Stimulated activated CD8-positive, alpha-beta memory T cell treated with anti-CD3 and anti-CD28 coated beads, Interleukin-7, amount 100 ng/mL, for 48 hours (primary cell): ENCODE data around the gene UTS2.
A peak's percentile ranks its signal among the peaks of the same experiment; 100 is the strongest.

Experiments
- DNase-seq, 2 donors: peaks; one replicate each; pipeline ENCODE4 v3.0.0-alpha.2; 2020; ENCODE audit warnings: low read depth in 1 of 2; ENCODE audit errors: extremely low read depth in 1 of 2

The UTS2 gene

DNA sequence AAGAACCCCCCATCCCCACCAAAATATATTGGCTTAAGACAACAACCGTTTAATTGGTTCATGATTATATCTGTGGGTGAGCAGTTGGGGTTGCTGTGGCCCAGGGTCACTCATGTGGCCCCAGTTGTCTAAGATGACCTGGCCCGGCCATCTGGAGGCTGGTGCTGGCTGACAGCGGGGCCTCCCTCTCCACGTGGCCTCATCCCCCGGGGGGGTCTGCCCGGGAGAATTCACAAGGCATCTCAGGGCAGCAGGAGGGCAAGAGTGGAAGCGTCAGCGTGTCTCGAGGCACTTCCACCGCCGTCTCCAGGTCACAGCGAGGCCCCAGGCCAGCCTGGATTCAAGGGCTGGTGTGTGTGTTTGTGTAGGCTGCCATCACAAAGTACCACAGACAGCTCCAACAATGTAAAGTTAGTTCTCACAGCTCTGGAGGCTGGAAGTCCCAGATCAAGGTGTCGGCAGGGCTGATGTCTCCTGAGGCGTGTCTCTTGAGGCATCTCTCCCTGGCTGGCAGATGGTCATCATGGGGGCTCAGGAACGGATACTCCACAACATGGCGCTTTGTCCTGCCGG lies 11.0 kb upstream of the UTS2 start:
- no peak for DNase-seq

DNA sequence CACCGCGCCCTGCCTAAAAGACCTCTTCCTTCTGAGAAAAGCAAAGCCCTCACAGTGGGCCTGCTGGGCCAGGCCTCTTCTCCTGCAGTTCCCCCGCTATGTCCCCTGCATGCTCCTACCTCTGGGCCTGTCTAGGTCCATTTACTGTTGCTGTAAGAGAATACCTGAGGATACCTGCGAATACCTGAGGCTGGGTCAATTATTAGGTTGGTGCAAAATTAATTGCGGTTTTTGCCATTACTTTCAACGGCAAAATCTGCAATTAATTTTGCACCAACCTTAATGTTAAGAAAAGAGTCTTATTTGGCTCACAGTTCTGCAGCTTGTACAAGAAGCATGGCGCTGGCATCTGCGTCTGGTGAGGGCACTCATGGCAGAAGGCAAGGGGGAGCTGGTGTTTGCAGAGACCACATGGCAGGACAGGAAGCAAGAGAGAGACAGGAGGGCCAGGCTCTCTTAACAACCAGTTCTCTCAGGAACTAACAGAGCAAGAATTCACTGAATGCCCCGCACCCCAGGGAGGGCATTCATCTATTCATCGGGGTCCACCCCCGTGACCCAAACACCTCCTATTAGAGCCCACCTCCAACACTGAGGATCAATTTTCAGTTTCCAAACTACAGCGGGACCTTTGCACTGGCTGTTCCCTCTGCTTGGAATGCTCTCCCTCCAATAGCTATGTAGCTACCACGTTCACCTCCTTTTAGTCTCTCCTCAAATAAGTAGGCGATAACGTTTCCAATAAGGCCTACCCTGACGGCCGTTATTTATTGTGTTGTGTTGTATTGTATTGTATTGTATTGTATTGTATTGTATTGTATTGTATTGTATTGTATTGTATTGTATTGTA lies 9.6 kb upstream of the UTS2 start:
- DNase-seq = no peak

DNA sequence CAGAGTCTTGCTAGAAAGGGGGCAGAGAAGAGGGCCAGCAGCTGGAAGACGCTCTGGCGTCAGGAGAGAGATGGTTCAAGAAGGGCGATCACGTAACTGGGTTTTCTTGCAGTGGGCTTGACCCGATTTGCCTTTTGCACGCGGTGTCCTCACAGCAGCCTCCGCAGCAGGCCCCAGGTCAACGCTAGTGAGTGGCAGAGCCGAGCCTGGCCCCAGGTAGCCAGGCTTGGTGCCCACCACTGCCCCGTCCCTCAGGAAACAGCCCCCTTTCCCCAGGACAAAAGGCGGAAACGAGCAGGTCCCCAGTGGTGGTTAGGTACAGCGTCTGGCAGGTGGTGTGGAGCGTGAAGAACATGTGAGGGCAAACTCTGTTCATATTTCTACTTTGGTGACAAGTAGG lies 8.6 kb upstream of the UTS2 start:
- no peak for DNase-seq

DNA sequence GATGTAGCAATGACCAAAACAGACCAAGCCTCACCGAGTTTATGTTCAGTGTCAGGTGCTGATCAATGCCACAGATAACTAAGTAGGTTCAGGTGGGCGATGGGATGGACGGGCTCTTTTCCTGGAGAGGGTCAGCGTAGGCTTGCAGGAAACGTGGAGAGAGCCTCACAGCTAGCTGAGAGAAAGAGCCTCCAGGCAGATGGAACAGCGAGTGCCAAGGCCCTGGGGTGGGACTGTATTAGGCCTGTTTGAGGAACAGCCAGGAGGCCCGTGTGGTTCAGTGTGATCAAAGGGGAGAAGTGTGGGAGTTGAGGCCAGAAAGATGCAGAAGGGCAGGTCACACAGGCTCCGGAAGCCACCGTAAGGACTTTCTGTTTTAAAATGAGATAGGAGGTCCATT lies 7.3 kb upstream of the UTS2 start:
- DNase-seq = no peak

DNA sequence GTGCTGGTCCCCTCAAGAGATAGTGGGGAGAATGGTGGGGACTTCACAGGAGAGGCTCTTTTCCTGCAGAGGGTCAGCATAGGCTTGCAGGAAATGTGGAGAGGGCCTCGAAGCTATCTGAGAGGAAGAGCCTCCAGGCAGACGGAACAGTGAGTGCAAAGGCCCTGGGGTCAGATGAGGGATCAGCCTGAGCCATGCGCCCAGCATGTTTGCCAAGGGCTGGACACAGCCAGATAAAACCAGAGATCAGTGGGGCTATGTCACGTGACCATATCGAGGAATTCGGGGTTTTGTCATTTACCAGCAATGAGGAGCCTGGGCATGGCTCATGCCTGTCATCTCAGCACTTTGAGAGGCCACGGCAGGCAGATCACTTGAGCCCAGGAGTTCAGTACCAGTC lies 6.5 kb upstream of the UTS2 start:
- DNase-seq = no peak

DNA sequence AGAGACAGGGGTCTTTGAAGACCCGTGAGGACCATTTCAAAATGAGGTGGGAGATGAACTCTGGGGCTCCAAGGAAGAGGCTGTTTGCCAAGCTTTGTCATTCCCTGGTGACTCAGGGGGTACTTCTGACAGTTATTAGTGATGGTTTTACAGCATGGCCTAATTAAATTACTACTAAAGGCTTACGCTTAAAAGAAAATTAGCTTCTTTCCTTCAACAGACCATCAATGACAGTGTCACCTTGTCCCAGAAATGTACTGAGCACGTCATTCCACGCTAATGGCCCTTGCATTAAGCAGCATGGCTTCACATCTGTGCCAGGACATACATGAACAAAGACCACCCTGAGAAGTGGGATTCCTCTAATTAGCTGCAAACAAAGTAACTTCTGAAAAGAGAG lies 5.1 kb upstream of the UTS2 start:
- no peak for DNase-seq

DNA sequence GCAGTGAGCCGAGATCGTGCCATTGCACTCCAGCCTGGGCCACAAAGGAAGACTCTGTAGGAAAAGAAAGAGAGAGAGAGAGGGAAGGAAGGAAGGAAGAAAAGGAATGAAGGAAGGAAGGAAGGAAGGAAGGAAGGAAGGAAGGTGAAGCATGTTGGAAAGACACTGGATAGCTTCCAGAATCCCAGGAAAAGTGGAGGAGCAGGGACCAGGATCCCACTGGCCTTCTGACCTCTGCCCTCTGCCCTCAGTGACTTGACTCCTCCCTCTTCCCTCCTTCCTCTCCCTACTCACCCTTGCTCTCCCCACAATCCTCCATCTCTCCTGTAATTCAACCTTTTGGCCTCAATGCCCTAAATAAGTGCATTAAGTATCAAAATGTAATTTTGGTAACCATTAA lies 4.1 kb upstream of the UTS2 start:
- DNase-seq = no peak

DNA sequence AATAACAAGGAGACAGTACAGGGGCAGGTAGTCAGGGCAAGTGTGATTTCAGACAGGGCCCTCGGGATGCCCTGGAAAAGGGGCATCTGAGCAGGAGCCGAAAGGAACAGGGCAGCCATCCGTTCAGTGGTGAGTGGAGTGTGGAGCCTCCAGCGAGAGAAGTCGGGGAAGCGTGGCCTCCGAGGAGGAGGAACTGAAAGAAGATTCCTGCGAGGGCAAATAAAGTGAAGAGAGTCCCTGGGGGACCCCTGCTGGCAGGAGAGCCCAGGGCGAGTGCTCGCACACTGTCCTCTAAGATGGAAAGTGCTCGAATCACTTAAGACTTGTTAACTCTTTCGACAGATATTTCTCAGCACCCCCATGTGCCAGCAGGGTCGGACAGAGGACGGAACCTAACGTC lies 3.5 kb upstream of the UTS2 start:
- no peak for DNase-seq

DNA sequence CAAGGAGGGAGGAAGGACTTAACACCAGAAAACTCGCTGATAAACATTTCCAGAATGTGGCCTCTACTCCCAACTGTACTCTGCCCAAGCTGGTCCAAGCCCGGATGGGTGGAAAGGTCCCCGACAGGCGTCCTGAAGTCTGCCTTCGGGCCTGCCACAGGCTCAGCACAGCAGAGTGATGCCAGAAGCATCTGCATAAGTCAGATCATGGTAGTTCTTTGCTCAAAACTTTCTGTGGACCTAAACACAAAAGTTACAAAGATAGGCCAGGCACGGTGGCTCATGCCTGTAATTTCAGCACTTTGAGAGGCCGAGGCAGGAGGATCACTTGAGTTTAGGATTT lies 790 bp upstream of the UTS2 start:
- DNase-seq = no peak

DNA sequence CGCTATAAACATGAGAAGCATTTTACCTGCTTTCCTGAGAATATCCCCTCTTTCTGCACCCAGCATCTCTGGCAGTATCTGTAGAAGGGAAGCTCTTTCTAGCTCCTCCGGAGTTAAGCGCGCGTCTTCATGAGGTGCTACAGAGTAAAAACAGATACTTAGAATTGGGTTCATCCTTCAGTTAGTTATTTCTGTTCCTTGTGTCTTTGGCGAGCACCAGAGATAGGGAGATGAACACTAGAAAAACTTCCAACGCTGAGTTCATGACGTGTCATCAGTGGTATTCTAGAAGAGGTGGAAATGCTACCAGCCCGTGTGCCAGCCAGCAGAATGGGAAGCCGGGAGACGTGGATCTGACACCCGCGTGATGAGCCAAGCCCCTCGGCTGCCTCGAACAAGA lies 2.1 kb downstream of the UTS2 start:
- no peak for DNase-seq

DNA sequence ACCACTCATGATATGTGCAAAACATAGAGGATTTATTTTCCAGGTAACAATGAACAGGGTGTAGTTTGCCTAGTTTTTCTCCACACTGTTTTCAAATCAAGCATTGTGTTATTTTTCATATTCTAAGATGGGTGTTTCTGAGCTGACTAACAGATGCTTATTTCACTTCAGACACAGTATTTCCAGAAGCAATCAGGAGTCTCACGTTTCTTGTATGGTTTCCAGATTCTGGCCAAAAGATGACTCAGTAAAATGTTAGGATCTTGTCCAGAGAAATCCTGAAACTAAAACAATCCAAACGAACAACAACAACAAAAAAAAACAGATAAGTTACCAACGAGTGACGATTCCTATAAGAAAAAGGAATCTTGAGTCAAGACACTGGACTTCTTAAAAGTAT lies 5.3 kb downstream of the UTS2 start:
- DNase-seq = no peak

DNA sequence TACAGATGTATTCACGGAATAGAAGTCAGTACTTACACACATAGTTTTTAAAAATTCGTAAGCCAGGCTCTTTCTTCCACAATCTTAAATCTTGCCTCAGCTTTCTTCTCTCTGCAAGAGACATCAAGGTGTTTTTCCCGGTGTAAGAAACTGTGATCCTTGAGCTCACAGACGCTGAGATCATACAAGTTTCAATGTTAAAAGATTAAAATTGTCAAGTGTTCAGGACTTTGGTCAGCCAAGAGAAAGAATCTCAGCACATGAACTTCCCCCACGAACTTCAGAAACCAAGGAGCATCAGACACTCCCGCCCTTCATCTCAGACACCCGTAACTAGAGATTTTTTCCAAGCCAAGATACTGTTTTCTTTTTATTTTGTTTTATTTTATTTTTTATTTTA lies 6.2 kb downstream of the UTS2 start:
- DNase-seq = no peak

DNA sequence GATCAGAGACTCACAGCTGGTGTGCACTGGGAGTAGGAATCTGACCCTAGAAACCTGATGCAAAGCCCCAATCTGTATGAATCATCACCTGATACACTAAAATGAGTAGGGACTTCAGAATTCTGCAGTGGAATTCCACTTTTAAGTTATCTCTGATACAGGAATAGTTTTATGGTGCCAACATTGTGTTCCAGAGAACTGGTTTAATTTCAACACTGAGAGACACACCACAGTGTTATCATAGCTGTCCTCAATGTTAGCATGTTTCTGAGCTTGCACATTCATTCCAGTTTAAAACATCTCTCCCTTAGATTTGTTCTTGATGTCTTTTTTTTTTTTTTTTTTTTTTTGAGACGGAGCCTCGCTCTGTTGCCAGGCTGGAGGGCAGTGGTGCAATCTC lies 7.1 kb downstream of the UTS2 start:
- DNase-seq = no peak

DNA sequence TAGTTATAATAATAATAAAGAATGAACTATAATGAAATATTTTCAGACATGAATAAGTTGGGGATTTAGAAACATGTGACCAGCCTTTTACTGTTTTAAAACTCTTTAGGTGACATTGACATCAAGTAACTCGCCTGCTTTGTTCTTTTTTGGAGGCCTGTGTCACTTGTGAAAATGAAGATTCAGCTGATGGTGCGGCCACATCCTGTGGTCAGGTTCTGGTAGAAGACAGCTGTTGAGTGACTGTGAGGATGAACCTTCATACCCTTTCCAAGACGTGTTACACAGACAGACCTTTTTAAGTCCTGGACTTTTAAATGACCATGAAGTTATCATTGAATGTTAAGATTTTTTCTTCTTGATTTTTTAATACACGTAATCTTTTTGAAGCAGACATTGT lies 10.3 kb downstream of the UTS2 start:
- no peak for DNase-seq

DNA sequence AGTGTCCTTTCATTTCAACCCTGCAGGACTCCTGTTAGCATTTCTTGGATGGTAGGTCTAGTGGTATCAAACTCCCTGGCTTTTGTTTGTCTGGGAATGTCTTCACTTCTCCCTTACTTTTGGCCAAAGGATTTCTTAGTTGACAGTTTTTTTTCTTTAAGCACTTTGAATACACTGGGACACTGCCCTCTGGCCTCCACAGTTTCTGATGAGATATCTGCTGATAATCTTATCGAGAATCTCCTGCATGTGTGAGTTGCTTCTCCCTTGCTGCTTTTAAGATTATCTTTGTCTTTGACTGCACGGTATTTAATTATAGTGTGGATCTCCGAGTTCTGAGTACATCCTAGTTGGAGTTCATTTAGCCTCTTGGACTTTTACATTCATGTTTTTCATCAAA lies 13.3 kb downstream of the UTS2 start:
- DNase-seq = no peak

DNA sequence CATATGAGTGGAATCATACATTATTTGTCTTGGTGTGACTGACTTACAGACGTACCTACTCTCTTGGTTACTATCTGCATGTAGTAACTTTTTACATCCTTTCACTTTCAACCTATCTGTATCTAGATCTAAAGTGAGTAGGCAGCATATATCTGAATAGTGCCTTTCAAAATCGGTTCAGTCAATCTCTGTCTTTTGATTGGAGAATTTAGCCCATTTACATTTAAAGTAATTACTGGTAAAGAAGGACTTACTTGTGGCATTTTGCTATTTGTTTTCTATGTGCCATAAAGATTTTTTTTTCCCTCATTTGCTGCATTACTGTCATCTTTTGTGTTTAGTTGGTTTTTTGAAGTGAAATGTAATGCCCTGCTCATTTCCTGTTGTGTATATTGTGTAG lies 14.2 kb downstream of the UTS2 start:
- DNase-seq = no peak

DNA sequence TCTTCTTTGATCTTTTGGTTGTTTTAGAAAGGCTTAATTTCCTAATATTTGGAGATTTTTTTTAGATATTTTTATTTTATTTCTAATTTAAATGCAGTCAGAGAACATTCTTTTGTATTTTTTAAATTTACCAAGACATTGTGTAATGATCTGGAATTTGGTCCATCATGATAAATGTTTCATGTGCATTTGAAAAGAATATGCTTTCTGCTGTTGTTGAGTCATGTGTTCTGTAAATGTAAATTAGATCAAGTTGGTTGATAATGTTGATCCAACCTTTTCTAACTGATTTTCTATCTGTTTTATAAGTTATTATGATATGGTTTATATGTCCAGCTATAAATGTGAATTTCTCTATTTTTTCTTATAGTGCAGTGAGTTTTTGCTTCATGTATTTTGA lies 19.8 kb downstream of the UTS2 start:
- no peak for DNase-seq

DNA sequence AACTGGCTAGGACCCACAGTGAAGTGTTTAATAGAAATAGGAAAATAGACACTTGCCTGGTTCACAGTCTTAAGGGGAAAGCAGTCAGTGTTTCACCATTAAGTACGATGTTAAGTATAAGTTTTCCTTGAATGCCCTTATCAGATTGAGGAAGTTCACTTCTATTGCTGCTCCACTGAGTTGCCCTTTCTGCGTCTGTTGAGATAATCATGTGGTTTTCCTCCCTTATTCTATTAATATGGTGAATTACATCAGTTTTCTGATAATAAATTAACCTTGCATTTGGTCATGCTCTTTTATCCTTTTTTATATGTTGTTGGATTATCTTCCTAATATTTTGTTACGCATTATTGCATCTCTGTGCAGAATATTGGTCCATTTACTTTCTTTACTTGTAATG lies 21.4 kb downstream of the UTS2 start:
- no peak for DNase-seq

DNA sequence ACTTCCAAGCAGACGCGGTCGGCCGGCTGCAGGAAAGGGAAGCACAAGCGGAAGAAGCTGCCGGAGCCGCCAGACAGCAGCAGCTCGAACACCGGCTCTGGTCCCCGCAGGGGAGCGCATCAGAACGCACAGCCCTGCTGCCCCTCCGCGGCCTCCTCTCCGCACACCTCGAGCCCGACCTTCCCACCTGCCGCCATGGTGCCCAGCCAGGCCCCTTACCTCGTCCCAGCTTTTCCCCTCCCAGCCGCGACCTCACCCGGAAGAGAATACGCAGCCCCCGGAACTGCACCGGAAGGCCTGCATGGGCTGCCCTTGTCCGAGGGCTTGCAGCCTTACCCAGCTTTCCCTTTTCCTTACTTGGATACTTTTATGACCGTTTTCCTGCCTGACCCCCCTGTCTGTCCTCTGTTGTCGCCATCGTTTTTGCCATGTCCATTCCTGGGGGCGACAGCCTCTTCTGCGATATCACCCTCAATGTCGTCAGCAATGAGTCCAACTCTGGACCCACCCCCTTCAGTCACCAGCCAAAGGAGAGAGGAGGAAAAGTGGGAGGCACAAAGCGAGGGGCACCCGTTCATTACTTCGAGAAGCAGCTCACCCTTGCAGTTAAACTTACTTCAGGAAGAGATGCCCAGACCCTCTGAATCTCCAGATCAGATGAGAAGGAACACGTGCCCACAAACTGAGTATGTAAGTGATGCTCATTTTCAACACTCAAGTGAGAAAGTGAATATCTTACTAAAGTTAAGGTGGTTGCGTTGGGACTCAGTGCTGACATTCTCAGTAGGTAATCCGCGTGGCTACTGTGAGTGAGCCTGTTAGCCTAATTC lies 25.5 kb downstream of the UTS2 start:
- DNase-seq = peak; percentile 7 to 11

DNA sequence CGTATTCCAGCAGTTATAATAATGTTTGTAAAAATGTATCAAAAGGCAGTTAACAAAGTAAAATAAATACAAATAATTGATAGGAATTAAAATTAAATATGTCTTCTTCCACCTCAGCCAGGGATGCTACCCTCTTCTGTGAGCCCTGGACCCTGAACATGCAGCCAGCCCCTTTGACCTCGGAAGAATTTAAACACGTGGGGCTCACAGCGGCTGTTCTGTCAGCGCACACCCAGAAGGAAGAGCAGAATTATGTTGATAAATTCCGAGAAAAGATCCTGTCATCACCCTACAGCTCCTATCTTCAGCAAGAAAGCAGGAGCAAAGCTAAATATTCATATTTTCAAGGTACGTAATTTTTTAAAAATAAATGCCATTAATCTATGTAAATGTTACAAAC lies 26.5 kb downstream of the UTS2 start:
- no peak for DNase-seq

DNA sequence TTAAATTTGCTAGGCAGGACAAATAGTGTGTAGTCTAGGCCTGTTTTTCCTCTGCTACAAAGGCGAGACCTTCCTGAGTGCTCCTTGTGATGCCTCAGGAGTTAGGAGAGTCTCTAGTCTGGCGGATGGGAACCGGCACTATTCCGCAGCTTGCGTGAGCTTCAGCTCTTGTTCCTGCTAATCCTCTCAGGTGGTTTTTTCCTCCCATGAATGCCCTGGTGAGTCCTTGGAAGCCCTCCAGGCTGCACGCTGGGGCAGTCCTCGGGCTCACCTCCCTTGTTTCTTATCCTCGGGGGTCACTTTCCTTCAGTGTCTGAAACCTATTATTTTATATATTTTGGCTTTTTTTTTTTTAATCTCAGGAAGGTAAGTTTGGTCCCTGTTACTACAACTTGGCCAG lies 28.2 kb downstream of the UTS2 start:
- DNase-seq = no peak

DNA sequence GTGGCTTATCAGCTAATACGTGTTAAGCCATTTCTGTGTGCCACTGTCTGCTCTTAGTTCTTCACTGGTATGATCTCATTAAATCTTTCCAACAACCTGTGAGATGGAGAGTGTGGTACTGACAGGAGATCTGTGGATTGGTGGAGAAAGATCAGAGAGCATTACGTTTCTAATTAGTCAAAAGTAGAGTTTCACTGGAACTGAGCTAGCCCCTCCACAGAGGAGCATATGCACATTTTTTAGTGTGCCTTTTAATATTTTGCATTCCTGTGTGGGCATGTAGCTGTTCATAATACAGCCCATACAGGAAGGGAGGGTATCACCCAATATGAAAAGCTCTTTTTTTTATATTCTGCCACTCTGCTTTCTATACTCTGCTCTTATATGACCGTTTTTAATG lies 31.6 kb downstream of the UTS2 start:
- no peak for DNase-seq
